Osteocyte (in vitro differentiated cells): Measurements from ENCODE around the gene PTPA. TPM values are rescaled to one million over a fixed set of nuclear protein-coding genes. Genes with fewer than 3 reads are reported as not detected.
"Not testable (repeated sequence)": the region's sequence is repeated elsewhere in the genome, so short reads cannot be mapped to it uniquely, and the experiment has no call there.

Experiments
- DNase-seq: peaks from one replicate; pipeline ENCODE4 v3.0.0; 2021; ENCODE audit warnings: mixed read lengths; ENCODE audit not compliant: unreplicated experiment; ENCODE audit errors: extremely low spot score
- H3K27ac Mint-ChIP-seq: one replicate; pipeline ENCODE4 v1.8.0; 2021; ENCODE audit warnings: mild to moderate bottlenecking, mixed read lengths; ENCODE audit not compliant: unreplicated experiment
- H3K27me3 Mint-ChIP-seq: one replicate; pipeline ENCODE4 v1.8.0; 2021; ENCODE audit warnings: mixed read lengths; ENCODE audit not compliant: unreplicated experiment
- H3K36me3 Mint-ChIP-seq: one replicate; pipeline ENCODE4 v1.8.0; 2021; ENCODE audit warnings: mixed read lengths; ENCODE audit not compliant: unreplicated experiment
- H3K4me1 Mint-ChIP-seq: one replicate; pipeline ENCODE4 v1.8.0; 2021; ENCODE audit warnings: mixed read lengths; ENCODE audit not compliant: unreplicated experiment
- H3K4me3 Mint-ChIP-seq: one replicate; pipeline ENCODE4 v1.8.0; 2021; ENCODE audit warnings: mild to moderate bottlenecking, moderate library complexity, mixed read lengths; ENCODE audit not compliant: unreplicated experiment
- H3K9me3 Mint-ChIP-seq: one replicate; pipeline ENCODE4 v1.8.0; 2021; ENCODE audit warnings: mixed read lengths; ENCODE audit not compliant: unreplicated experiment
- total RNA-seq: library from RNA; stranded (reverse); gene quantifications from 2 replicates; pipeline ENCODE4 v1.2.1, GENCODE V29; 2021
- TF ChIP-seq, protein P1 (sequence below): fragments of 200-600 bp; sonication (generic); IDR thresholded peaks from 2 replicates; pipeline ENCODE4 v1.5.0; 2021; ENCODE audit warnings: antibody characterized with exemption, mild to moderate bottlenecking, moderate library complexity

The PTPA gene
- total RNA-seq, 1 donor from 2014 or later = 140 TPM

- TF ChIP-seq, protein P1, sequence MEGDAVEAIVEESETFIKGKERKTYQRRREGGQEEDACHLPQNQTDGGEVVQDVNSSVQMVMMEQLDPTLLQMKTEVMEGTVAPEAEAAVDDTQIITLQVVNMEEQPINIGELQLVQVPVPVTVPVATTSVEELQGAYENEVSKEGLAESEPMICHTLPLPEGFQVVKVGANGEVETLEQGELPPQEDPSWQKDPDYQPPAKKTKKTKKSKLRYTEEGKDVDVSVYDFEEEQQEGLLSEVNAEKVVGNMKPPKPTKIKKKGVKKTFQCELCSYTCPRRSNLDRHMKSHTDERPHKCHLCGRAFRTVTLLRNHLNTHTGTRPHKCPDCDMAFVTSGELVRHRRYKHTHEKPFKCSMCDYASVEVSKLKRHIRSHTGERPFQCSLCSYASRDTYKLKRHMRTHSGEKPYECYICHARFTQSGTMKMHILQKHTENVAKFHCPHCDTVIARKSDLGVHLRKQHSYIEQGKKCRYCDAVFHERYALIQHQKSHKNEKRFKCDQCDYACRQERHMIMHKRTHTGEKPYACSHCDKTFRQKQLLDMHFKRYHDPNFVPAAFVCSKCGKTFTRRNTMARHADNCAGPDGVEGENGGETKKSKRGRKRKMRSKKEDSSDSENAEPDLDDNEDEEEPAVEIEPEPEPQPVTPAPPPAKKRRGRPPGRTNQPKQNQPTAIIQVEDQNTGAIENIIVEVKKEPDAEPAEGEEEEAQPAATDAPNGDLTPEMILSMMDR = no peak
- Mint-ChIP-seq H3K27ac (peak overlapping the region; percentile 34), H3K27me3 (no peaks in the 10 kb centered on the region), H3K4me3 (peak overlapping the region; percentile 73), H3K9me3 (no peaks in the 10 kb centered on the region), H3K36me3 (peaks cover 9% of the 10 kb centered on the region), H3K4me1 (peaks cover 34% of the 10 kb centered on the region)
- no peak for DNase-seq
Observed at GRCh38 chr9:129109537-129109903, 1.7 kb upstream of the PTPA start.

DNA sequence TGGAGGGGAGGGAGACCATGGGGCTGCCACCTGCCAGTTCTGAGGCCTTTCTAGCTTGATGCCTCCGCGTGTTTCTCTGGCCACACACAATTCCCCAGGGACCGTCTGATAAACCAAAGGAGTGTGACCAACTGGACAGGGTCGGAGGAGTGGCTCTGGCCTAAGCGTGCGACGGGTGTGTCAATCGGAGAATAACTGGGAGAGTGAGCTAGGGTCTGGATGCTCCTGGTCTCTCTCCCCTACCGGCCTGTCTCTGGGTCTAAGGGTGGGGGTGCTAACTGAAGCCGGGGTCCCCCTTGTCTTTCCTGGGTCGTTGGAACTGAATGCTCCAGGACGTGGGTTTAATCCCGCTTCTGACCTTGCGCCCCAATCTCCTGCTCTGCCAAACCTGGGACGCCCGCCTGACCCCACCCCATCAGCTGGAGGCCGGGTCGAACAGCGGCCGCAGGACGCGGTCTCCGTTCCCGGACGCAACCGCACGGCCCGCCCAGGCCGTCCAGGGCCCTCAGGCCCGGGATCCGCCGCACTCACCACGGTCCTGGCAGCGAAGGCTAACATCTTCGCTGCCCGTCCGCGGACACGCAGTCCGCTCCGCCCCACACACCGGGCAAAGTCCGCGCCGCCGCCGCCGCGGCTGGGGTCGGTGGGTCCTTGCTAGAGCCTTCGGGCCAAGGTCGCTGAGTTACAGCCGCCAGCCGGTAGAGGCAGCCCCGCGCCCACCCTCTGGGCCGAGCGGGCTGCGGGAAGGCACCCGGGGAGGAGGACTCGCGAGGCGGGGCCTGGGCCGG, 1.1 kb upstream of the PTPA start:
- Mint-ChIP-seq H3K27ac (peak overlapping the region; percentile 54), H3K4me3 (peak overlapping the region; percentile 73), H3K27me3 (no peaks in the 10 kb centered on the region), H3K9me3 (no peaks in the 10 kb centered on the region), H3K36me3 (peaks cover 9% of the 10 kb centered on the region), H3K4me1 (peaks cover 39% of the 10 kb centered on the region)
- no peak for DNase-seq
- TF ChIP-seq, protein P1 = no peak

DNA sequence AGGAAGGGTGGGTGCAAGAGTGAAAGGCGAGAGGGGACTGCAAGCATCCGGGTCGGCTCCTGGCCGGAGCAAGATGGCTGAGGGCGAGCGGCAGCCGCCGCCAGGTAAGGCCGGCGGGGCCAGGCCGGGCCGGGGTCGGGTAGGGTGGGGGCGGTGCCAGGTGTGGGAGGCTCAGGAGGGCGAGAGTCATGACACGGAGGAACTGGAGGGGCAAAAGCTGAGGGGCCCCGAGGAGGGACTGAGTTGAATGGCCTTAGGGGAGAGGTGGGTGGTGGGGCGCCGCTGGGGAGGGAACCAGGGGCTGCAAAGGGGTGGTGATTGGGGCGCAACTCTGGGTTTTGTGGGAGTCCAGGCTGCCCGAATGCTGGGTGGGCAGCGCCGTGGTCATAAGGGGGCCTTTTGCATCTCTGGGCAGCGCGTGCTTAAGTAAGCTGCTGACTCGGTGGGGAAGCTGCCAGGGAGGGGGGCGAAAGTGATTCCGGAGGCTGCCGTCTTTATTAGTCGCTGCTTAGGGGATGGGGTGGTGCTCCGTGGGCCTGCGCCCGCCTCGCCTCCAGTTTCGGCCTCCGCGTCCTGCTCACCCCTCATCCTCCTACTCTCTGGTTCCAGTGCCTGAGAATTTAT, 425 bp downstream of the PTPA start:
- TF ChIP-seq, protein P1 = no peak
- Mint-ChIP-seq H3K4me1 (peaks cover 40% of the 10 kb centered on the region), H3K36me3 (peaks cover 8% of the 10 kb centered on the region), H3K27ac (peak overlapping the region; percentile 97), H3K9me3 (no peaks in the 10 kb centered on the region), H3K27me3 (no peaks in the 10 kb centered on the region), H3K4me3 (peak overlapping the region; percentile 96)
- DNase-seq = no peak

- peak overlapping the region; percentile 96 for H3K4me3 Mint-ChIP-seq
- H3K27ac Mint-ChIP-seq = peak overlapping the region; percentile 97
- not testable (repeated sequence) for H3K27me3 Mint-ChIP-seq, DNase-seq, H3K36me3 Mint-ChIP-seq, H3K9me3 Mint-ChIP-seq
- peaks cover 40% of the 10 kb centered on the region for H3K4me1 Mint-ChIP-seq
Observed at GRCh38 chr9:129112526-129112925, 1.3 kb downstream of the PTPA start.

GRCh38 chr9:129113645-129114304, 2.6 kb downstream of the PTPA start:
- H3K9me3 Mint-ChIP-seq = no peaks in the 10 kb centered on the region
- peaks cover 38% of the 10 kb centered on the region for H3K4me1 Mint-ChIP-seq
- DNase-seq = no peak
- no peak overlapping the region for H3K27ac Mint-ChIP-seq
- no peak overlapping the region for H3K4me3 Mint-ChIP-seq
- TF ChIP-seq, protein P1 = no peak
- H3K36me3 Mint-ChIP-seq = no peaks in the 10 kb centered on the region
- no peaks in the 10 kb centered on the region for H3K27me3 Mint-ChIP-seq
